Activated CD8-positive, alpha-beta memory T cell treated with anti-CD3 and anti-CD28 coated beads, Interleukin-2, amount 50 U/mL, for 24 hours (primary cell): ENCODE data around the gene GRWD1.

ENCODE experiments used
- DNase-seq: peaks from one replicate; pipeline ENCODE4 v3.0.0-alpha.2; 2020; ENCODE audit errors: extremely low read depth

Gene GRWD1

GRCh38 chr19:48456864-48457263 lies 11.1 kb downstream of the GRWD1 start:
- DNase-seq: no peak

- no peak for DNase-seq
Observed at GRCh38 chr19:48458016-48458415, 12.2 kb downstream of the GRWD1 start.

- no peak for DNase-seq
Observed at GRCh38 chr19:48461651-48461981, 15.8 kb downstream of the GRWD1 start.

- no peak for DNase-seq
Observed at GRCh38 chr19:48461982-48462655, 16.3 kb downstream of the GRWD1 start.

GRCh38 chr19:48465215-48465614 lies 19.4 kb downstream of the GRWD1 start:
- DNase-seq: no peak

- no peak for DNase-seq
Observed at GRCh38 chr19:48466561-48467325, 21.0 kb downstream of the GRWD1 start.

GRCh38 chr19:48468772-48469288 lies 23.0 kb downstream of the GRWD1 start:
- DNase-seq: peak; percentile 99

GRCh38 chr19:48469289-48469881 lies 23.6 kb downstream of the GRWD1 start, which contains the start of gene CYTH2:
Gene CYTH2, plus strand, starts transcription at chr19:48469369. Its CDS starts 139 bp downstream, at chr19:48469508.
- DNase-seq: no peak

- DNase-seq: no peak
Observed at GRCh38 chr19:48469934-48470680, 24.3 kb downstream of the GRWD1 start.

- no peak for DNase-seq
Observed at GRCh38 chr19:48470856-48471255, 25.1 kb downstream of the GRWD1 start.

GRCh38 chr19:48471836-48472235 lies 26.1 kb downstream of the GRWD1 start:
- no peak for DNase-seq

GRCh38 chr19:48473161-48473966 lies 27.6 kb downstream of the GRWD1 start:
- DNase-seq: no peak

- no peak for DNase-seq
Observed at GRCh38 chr19:48474084-48474592, 28.4 kb downstream of the GRWD1 start.

- no peak for DNase-seq
Observed at GRCh38 chr19:48475369-48476068, 29.7 kb downstream of the GRWD1 start.

GRCh38 chr19:48476176-48476575 lies 30.4 kb downstream of the GRWD1 start:
- DNase-seq: no peak

- no peak for DNase-seq
Observed at GRCh38 chr19:48477067-48477685, 31.4 kb downstream of the GRWD1 start.

GRCh38 chr19:48477698-48478338 lies 32.0 kb downstream of the GRWD1 start:
- no peak for DNase-seq

GRCh38 chr19:48478339-48479256 lies 32.8 kb downstream of the GRWD1 start:
- no peak for DNase-seq
